HG02943 (cell line): ENCODE results near the gene KIRREL3.

ENCODE experiments used
- ATAC-seq: cut with Tn5 transposase; IDR thresholded peaks from one replicate; pipeline ENCODE4 v1.9.1; 2021; ENCODE audit warnings: mild to moderate bottlenecking, low read depth, moderate library complexity; ENCODE audit not compliant: unreplicated experiment

KIRREL3 gene

GRCh38 chr11:126880872-126881271 lies 119.7 kb downstream of the KIRREL3 start:
- ATAC-seq, result no peak

- no peak for ATAC-seq
Measured at GRCh38 chr11:126879516-126879915, 121.1 kb downstream of the KIRREL3 start.

- no peak for ATAC-seq
Measured at GRCh38 chr11:126878913-126879482, 121.6 kb downstream of the KIRREL3 start.

GRCh38 chr11:126874831-126875230 lies 125.7 kb downstream of the KIRREL3 start:
- ATAC-seq, result no peak

GRCh38 chr11:126874276-126874675 lies 126.3 kb downstream of the KIRREL3 start:
- no peak for ATAC-seq

GRCh38 chr11:126871792-126872191 lies 128.8 kb downstream of the KIRREL3 start:
- no peak for ATAC-seq

- no peak for ATAC-seq
Measured at GRCh38 chr11:126870021-126870420, 130.5 kb downstream of the KIRREL3 start.

GRCh38 chr11:126868741-126869140 lies 131.8 kb downstream of the KIRREL3 start:
- no peak for ATAC-seq

- no peak for ATAC-seq
Measured at GRCh38 chr11:126864934-126865333, 135.6 kb downstream of the KIRREL3 start.

GRCh38 chr11:126863294-126863997 lies 137.1 kb downstream of the KIRREL3 start:
- ATAC-seq, result no peak

- no peak for ATAC-seq
Measured at GRCh38 chr11:126862664-126863243, 137.8 kb downstream of the KIRREL3 start.

GRCh38 chr11:126861796-126862459 lies 138.6 kb downstream of the KIRREL3 start:
- ATAC-seq, result no peak

- no peak for ATAC-seq
Measured at GRCh38 chr11:126857860-126858808, 142.4 kb downstream of the KIRREL3 start.

- no peak for ATAC-seq
Measured at GRCh38 chr11:126855536-126855935, 145.0 kb downstream of the KIRREL3 start.

- ATAC-seq, result peak; percentile 52
Measured at GRCh38 chr11:126853732-126854131, 146.8 kb downstream of the KIRREL3 start.

- no peak for ATAC-seq
Measured at GRCh38 chr11:126844789-126845188, 155.8 kb downstream of the KIRREL3 start.

GRCh38 chr11:126843096-126843495 lies 157.5 kb downstream of the KIRREL3 start:
- ATAC-seq, result no peak

- ATAC-seq, result no peak
Measured at GRCh38 chr11:126841999-126842398, 158.6 kb downstream of the KIRREL3 start.

- no peak for ATAC-seq
Measured at GRCh38 chr11:126840975-126841374, 159.6 kb downstream of the KIRREL3 start.

GRCh38 chr11:126840201-126840886 lies 160.2 kb downstream of the KIRREL3 start:
- ATAC-seq, result no peak
